IPS DF 6.9 (cell line): ENCODE data around the gene OR2L2.
"Not testable (repeated sequence)": the region's sequence is repeated elsewhere in the genome, so short reads cannot be mapped to it uniquely, and the experiment has no call there.

ENCODE experiments used
- DNase-seq: peaks from one replicate; pipeline ENCODE4 v3.0.0-alpha.2; 2013; ENCODE audit warnings: low read depth, low spot score
- H3K27ac ChIP-seq: one replicate; pipeline ENCODE4 v1.5.1; 2013; ENCODE audit warnings: low read length, control low read depth
- H3K27me3 ChIP-seq: 2 replicates; pipeline ENCODE4 v1.6.1; 2013; ENCODE audit warnings: mild to moderate bottlenecking, low read length; ENCODE audit not compliant: control insufficient read depth, insufficient read depth
- H3K36me3 ChIP-seq: 2 replicates; pipeline ENCODE4 v1.6.1; 2013; ENCODE audit warnings: low read length; ENCODE audit not compliant: control insufficient read depth, insufficient read depth
- H3K4me1 ChIP-seq: 2 replicates; pipeline ENCODE4 v1.6.1; 2013; ENCODE audit warnings: low read length; ENCODE audit not compliant: control insufficient read depth, insufficient read depth
- H3K4me3 ChIP-seq: 2 replicates; pipeline ENCODE4 v1.5.1; 2013; ENCODE audit warnings: mild to moderate bottlenecking, low read length
- H3K9me3 ChIP-seq: 2 replicates; pipeline ENCODE4 v1.6.1; 2013; ENCODE audit warnings: low read length, inconsistent platforms; ENCODE audit not compliant: control insufficient read depth, insufficient read depth
- WGBS: extraction: QIAGEN DNeasy Blood & Tissue Kit; methylation state at CpG from one replicate; pipeline ENCODE4 v1.1.7; 2013; ENCODE audit warnings: mixed read lengths, missing lambda C conversion rate; ENCODE audit not compliant: insufficient read length, insufficient coverage; 5-methylcytosine and 5-hydroxymethylcytosine counted together

The OR2L2 gene

GRCh38 chr1:248054671-248055070, 24.8 kb downstream of the OR2L2 start:
- no peak overlapping the region for H3K4me3 ChIP-seq
- H3K9me3 ChIP-seq = peaks cover 4% of the 10 kb centered on the region
- H3K36me3 ChIP-seq = no peaks in the 10 kb centered on the region
- no peaks in the 10 kb centered on the region for H3K27me3 ChIP-seq
- no peak for DNase-seq
- H3K27ac ChIP-seq = no peak overlapping the region
- no peaks in the 10 kb centered on the region for H3K4me1 ChIP-seq

GRCh38 chr1:248055261-248055660, 25.4 kb downstream of the OR2L2 start:
- no CpG with 5 or more reads among the region's 2 CpGs for WGBS
- no peaks in the 10 kb centered on the region for H3K36me3 ChIP-seq
- H3K27ac ChIP-seq = no peak overlapping the region
- H3K4me3 ChIP-seq = no peak overlapping the region
- no peaks in the 10 kb centered on the region for H3K27me3 ChIP-seq
- H3K9me3 ChIP-seq = peaks cover 2% of the 10 kb centered on the region
- no peak for DNase-seq
- no peaks in the 10 kb centered on the region for H3K4me1 ChIP-seq

DNA sequence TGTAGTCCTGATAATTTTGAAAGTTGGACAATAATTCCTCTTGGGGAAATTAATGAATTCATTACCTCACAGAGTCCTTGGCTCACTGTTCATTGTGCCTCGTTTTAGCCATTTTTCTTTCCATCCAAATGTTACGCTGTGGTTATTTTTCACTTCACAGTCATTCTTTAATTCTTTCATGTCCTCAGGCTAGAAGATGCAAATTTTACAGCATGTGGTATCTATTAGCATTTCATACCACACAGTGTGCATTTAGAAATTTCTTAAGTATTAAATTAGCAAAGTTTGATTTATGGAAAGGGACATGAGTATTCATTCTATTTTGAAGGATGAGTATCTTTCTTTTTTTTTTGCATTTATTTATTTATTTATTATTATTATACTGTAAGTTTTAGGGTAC, 35.2 kb downstream of the OR2L2 start:
- Histone ChIP-seq H3K36me3 (no peaks in the 10 kb centered on the region), H3K27me3 (no peaks in the 10 kb centered on the region)

DNA sequence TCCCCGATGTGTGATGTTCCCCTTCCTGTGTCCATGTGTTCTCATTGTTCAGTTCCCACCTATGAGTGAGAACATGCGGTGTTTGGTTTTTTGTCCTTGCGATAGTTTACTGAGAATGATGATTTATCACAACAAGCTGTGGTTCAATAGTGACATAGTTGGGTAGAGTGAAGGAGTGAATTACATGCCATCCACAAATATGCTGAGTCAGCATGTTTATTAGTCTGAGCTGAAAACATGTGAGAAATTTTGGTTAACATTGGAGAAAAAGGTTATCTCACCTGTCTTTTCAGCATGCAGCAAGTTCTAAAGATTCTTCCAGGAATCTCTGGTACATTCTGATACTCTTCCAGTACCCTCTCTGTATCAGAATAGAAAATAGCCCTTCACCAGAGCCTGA, 35.7 kb downstream of the OR2L2 start:
- H3K9me3 ChIP-seq = peaks cover 4% of the 10 kb centered on the region
- WGBS = no CpG with 5 or more reads among the region's 3 CpGs

More for the DNA sequence above, 35.2 kb downstream of the OR2L2 start:
- Histone ChIP-seq H3K27ac (no peak overlapping the region), H3K9me3 (peaks cover 4% of the 10 kb centered on the region), H3K4me1 (no peaks in the 10 kb centered on the region), H3K4me3 (no peak overlapping the region)
- WGBS = no CpG with 5 or more reads among the region's 2 CpGs
- DNase-seq = no peak

DNA sequence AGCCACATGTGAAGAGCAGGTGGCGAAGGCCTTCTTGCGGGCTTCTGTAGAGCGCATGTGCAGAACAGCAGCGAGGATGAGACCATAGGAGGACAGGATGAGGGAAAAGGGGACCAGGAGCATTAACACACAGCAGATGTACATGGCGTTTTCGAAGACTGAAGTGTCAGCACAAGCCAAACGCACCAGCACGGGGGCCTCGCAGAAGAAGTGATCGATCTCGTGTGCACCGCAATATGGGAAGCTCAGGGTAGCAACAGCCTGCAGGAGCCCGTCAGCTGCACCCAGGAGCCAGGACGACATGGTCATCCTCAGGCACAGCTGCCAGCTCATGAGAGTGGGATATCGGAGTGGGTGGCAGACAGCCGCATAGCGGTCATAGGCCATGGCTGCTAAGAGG, 54.0 kb downstream of the OR2L2 start:
- H3K27me3 ChIP-seq, H3K36me3 ChIP-seq, H3K9me3 ChIP-seq, H3K4me3 ChIP-seq, DNase-seq, H3K27ac ChIP-seq, H3K4me1 ChIP-seq: not testable (repeated sequence)
- no CpG with 5 or more reads among the region's 17 CpGs for WGBS

More for the DNA sequence above, 35.7 kb downstream of the OR2L2 start:
- H3K36me3 ChIP-seq = no peaks in the 10 kb centered on the region
- no peaks in the 10 kb centered on the region for H3K27me3 ChIP-seq
- DNase-seq = no peak
- no peak overlapping the region for H3K27ac ChIP-seq
- no peaks in the 10 kb centered on the region for H3K4me1 ChIP-seq
- no peak overlapping the region for H3K4me3 ChIP-seq
